ENCODE measurements around the gene ALDH18A1. TPM values are rescaled to one million over a fixed set of nuclear protein-coding genes. Genes with fewer than 3 reads are reported as not detected.

Gene ALDH18A1
- total RNA-seq, 1 donor from 2014 or later = 44.0 TPM

DNA sequence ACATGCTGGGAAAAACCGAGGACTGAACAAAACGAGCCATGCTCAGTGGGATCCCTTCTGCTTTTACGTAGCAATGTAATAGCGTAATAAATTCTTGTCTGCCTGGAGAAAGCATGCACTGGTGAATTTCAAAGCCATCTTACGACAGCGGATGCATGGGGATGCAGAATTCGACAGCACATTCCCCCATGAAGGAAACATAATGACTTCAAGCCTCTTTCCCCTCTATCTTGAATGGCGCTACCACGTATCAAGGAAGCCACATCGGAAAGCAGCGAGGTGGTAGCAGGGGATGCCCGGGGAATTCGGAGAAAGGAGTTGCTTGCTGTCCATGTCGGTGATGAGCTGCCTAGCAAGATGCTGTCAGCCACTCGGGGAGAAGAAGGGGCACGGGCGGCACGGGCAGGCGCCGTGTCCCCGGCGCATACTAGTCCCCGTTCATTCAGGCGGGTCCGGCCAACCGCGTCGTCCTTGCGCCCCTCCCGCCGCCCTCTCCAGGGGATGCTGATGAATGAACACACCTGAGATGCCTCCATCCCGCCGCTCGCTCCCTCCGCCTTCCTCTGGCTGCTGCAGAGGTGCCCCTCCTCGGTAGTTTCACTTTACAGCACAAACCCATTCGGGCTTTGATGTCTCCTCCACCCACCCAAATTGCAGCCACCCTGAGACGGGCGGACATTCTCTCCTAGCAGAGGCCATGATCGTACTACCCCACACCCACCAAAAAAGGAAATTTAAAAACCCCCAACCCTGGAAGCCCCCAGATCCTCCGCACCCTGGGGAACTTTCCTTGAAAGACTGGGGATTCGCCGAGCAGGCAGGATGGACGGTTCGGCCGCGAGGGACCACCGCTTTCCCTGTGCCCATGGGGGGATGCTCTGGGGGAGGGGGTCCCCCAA lies 96.0 kb downstream of the ALDH18A1 start:
- DNase-seq (ENCODE audit: low spot score in 2 of 2) = peak; percentile 55 to 58
- no peak for FAIRE-seq

DNA sequence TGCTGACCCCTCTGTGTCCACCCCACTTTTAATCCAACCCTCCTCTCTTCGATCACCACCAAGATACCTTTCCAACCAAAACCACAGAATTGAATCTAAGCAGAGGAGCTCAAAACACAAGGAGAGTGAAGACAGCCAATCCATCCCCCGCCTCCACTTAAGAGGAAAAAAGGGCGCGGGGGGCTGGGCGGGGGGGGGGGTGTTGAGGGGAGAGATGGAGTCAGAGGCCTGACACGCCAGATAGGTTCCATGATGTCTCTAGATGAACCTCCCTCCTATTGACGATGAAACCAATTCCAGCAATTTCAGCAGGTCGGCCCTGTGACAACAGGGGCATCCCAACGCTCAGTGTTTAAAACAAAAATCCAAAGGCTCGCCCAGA lies 96.6 kb downstream of the ALDH18A1 start:
- FAIRE-seq = no peak
- no peak for DNase-seq (ENCODE audit: low spot score in 2 of 2)

DNA sequence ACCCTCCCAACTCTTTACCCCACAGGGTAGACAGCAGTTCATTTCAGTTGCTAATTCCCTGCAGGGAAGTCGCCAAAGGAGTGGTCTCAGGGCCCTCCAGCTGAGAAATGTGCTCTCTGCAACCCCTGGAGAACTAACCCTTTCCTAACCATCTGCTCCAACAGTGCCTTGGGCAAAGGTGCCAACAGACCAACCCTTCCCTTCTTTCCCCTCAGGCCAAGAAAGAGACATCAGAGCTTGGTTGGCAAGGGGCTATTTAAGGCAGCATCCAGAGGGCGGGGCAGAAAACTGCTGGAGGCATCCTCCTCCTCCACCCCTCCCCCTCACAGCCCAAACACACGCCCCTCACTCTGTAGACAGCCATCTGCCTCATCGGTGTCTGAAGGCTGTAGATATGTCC lies 97.0 kb downstream of the ALDH18A1 start:
- FAIRE-seq = no peak

DNA sequence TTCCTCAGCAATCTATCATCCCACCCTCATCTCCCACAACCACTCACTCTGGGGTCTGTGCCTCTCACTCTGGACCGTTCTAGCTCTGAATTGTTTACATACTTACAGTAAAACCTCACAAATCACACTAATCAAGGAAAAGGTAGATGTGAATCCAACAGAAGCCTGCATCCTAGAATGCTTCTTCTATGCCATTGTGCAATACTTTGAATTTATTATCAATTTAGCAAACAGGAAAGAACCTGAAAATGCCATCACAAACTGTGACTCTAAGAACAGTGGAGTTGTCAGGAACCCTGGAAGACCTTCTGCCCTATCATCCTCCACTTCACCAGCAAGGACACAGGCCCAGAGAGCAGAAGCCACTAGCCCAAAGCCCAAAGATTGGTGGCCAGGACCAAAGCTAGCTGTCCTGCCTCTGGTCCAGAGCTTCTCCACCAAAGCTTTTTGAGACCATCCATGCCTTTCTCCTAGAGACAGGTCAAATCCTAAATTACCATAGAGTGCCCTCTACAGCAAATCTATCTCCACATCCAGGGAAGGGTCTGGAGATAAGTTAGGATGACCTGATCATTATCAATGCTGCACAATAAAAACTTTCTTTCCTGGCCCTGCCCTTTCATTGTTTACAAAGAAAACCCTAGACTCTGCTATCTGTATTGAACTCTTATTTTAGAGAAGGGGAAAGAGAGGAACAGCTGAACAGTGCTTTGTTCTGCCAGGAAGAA lies 97.8 kb downstream of the ALDH18A1 start:
- DNase-seq (ENCODE audit: low spot score in 2 of 2) (peak in 1 of 2 donors; percentile 28), FAIRE-seq (no peak)

More for the DNA sequence above, 97.0 kb downstream of the ALDH18A1 start:
- DNase-seq (ENCODE audit: low spot score in 2 of 2) = no peak

DNA sequence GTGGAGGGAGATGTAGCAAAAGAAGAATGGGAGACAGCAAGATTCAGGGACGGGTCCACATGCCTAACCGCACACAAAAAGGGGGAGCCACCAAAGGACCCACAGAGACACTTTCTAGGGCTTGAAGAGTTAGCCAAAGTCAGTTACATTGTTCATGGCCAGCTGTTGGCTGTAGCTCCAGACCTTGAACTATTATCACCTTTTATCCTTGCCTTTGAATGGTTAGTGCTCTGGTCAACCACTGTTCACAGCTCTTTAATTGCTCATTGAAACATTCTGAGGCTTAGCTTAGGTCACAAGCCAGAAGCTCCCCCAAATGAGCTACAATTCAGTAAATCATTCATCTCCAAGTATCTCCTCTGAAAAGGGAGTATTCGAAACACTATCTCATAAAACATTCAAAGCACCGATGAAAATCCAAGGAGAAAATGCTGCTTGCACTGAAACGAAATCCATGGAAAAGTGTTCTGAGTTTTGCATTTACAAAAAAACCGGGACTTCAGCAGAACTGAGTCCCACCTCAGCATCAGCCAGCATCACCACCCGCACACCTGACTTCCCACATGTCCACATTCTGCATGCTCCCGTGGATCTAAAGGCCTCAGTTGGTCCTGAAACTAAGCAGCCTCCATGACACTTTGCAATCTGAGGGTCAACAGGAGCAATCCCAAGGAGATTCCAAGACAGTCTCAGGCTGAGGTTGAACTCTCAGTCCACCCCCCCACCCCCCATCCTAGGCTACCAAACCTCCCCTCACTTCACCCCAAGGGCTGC lies 99.3 kb downstream of the ALDH18A1 start:
- FAIRE-seq (no peak), DNase-seq (ENCODE audit: low spot score in 2 of 2) (no peak)

Other genes starting within 250 kb of the ALDH18A1 start
- gene SORBS1, start 95.3 kb downstream of the ALDH18A1 start, total RNA-seq = 90.5 TPM
- 16.3 TPM for gene TCTN3, start 37.2 kb upstream of the ALDH18A1 start, total RNA-seq
- 6.9 TPM for gene ENTPD1, start 99.5 kb upstream of the ALDH18A1 start, total RNA-seq

All from frontal cortex (tissue), 4 donors.